ENCODE measurements around the gene SDK1. TPM values are rescaled to one million over a fixed set of nuclear protein-coding genes. Genes with fewer than 3 reads are reported as not detected.
A peak's percentile ranks its signal among the peaks of the same experiment; 100 is the strongest.

SDK1 gene
- total RNA-seq, 1 donor from 2014 or later = 0.26 TPM

DNA sequence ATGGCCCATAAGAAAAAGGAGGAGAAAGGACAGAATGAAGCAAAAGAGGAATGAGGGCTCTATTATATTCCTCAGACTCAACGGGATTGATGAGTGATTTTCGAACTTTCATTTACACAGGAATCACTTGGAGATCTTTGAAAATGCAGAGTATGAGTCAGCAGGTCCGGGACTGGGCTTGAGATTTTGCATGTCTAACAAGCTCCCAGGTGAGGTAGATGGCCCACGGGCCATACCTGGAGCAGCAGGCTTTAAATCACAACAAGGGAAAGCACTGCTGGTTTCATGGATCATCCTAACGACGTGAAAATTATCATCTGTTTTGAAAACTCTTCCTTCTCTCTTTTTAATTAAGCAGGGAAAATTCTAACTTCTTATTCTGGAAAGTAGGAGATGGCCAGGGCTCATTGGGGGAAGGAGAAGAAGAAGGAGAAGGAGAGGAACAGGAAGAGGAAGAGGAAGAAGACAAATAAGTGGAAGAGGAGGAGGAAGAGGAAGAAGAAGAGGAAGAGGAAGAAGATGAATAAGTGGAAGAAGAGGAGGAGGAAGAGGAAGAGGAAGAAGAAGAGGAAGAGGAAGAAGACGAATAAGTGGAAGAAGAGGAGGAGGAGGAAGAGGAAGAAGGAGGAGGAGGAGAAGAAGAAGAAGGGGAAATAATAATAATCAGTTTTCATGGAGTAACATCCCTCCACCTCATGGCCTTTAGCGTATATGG is 3.8 kb upstream of the SDK1 start:
- TF ChIP-seq, protein P1, sequence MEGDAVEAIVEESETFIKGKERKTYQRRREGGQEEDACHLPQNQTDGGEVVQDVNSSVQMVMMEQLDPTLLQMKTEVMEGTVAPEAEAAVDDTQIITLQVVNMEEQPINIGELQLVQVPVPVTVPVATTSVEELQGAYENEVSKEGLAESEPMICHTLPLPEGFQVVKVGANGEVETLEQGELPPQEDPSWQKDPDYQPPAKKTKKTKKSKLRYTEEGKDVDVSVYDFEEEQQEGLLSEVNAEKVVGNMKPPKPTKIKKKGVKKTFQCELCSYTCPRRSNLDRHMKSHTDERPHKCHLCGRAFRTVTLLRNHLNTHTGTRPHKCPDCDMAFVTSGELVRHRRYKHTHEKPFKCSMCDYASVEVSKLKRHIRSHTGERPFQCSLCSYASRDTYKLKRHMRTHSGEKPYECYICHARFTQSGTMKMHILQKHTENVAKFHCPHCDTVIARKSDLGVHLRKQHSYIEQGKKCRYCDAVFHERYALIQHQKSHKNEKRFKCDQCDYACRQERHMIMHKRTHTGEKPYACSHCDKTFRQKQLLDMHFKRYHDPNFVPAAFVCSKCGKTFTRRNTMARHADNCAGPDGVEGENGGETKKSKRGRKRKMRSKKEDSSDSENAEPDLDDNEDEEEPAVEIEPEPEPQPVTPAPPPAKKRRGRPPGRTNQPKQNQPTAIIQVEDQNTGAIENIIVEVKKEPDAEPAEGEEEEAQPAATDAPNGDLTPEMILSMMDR (IDR thresholded peaks at IDR 0.05; ENCODE audit: insufficient read depth, low read length, severe bottlenecking) = no peak
- peaks cover 8% of the 10 kb centered on the region for H3K27me3 ChIP-seq (ENCODE audit: control insufficient read depth, insufficient read depth, low read length)
- FAIRE-seq (no peak), DNase-seq (ENCODE audit: low read depth) (no peak)
- H3K4me3 ChIP-seq (ENCODE audit: low read depth, low read length) = no peak overlapping the region
- H3K36me3 ChIP-seq (ENCODE audit: control insufficient read depth, insufficient read depth, low read length) = no peaks in the 10 kb centered on the region

DNA sequence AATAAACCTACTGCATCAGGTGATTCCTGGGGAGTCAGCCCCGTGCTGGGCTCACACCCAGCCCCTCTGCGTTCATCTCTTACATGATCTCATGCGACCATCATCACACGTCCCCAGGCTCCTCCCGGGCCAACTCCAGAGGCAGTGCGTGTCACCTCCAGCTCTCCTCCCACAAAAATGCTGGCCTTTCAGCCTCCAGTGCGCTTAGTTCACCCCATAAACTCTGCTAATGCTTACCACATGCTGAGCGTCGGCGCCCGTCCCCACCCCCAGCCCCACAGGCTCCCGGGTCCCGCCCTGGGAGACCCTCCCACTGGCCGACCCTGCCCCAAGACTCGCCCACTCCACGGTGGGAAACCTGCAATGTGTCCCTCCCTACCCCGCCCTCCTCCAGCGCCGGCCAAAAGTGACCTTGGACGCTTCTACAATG is 816 bp upstream of the SDK1 start:
- TF ChIP-seq, protein P1 (IDR thresholded peaks at IDR 0.05; ENCODE audit: insufficient read depth, low read length, severe bottlenecking) = no peak
- peaks cover 10% of the 10 kb centered on the region for H3K27me3 ChIP-seq (ENCODE audit: control insufficient read depth, insufficient read depth, low read length)
- H3K4me3 ChIP-seq (ENCODE audit: low read depth, low read length) = no peak overlapping the region
- no peaks in the 10 kb centered on the region for H3K36me3 ChIP-seq (ENCODE audit: control insufficient read depth, insufficient read depth, low read length)
- DNase-seq (ENCODE audit: low read depth) (no peak), FAIRE-seq (no peak)

DNA sequence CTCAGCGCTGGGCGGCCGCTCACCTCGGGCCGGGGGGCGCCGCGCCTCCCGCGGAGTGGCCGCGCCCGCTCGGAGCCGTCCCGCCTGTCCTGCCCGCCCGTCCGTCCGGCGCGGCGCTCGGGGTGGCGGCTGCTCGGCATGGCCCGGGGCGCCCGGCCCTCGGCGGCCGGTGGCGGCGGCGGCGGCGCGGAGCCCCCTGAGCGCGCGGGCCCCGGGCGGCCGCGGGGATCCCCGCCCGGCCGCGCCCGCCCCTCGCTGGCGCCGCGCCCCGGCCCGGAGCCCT is 338 bp downstream of the SDK1 start:
- FAIRE-seq = no peak
- Histone ChIP-seq H3K27me3 (ENCODE audit: control insufficient read depth, insufficient read depth, low read length) (peaks cover 10% of the 10 kb centered on the region), H3K4me3 (ENCODE audit: low read depth, low read length) (peak overlapping the region; percentile 17), H3K36me3 (ENCODE audit: control insufficient read depth, insufficient read depth, low read length) (no peaks in the 10 kb centered on the region)
- no peak for DNase-seq (ENCODE audit: low read depth)
- TF ChIP-seq, protein P1 (IDR thresholded peaks at IDR 0.05; ENCODE audit: insufficient read depth, low read length, severe bottlenecking) = no peak

DNA sequence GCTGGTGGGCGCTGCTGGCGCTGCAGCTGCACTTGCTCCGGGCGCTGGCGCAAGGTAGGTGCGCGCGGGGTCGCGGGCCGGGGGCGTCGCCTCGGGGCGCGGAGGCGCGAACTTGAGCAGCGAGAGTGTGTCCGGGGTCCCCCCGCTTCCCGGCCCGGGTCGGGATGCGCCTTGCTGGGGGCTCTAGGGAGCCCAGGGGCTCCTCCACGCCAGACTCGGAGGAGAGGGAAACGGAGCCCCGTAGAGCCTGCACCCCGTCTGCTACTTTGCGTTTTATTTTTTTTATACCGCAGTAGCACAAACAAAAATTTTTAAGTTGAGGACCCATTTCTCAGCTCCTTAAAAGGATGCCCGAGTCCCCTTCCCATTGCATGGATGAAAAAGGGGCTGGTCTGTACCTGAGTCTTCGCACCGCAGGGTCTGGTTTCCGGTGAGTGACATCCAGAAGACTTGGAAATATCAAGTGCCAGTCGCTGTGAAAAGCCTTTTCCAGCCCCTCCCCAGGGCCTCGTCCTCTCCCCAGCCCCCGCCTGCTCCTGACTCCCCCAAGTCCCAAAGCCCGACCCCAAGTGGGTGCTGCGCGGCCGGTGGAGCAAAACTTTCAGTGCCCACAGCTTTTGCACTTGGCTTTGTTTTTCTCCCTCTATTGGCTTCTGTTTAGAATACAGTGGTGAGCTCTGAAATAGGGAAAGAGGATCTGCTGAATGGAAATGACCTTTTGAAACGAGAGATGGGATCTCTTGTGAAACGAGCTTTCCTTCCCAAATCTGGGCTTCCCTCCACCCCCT is 973 bp downstream of the SDK1 start:
- DNase-seq (ENCODE audit: low read depth) = no peak
- no peaks in the 10 kb centered on the region for H3K36me3 ChIP-seq (ENCODE audit: control insufficient read depth, insufficient read depth, low read length)
- no peak overlapping the region for H3K4me3 ChIP-seq (ENCODE audit: low read depth, low read length)
- FAIRE-seq = no peak
- peaks cover 10% of the 10 kb centered on the region for H3K27me3 ChIP-seq (ENCODE audit: control insufficient read depth, insufficient read depth, low read length)
- TF ChIP-seq, protein P1 (IDR thresholded peaks at IDR 0.05; ENCODE audit: insufficient read depth, low read length, severe bottlenecking) = peak; percentile 4

DNA sequence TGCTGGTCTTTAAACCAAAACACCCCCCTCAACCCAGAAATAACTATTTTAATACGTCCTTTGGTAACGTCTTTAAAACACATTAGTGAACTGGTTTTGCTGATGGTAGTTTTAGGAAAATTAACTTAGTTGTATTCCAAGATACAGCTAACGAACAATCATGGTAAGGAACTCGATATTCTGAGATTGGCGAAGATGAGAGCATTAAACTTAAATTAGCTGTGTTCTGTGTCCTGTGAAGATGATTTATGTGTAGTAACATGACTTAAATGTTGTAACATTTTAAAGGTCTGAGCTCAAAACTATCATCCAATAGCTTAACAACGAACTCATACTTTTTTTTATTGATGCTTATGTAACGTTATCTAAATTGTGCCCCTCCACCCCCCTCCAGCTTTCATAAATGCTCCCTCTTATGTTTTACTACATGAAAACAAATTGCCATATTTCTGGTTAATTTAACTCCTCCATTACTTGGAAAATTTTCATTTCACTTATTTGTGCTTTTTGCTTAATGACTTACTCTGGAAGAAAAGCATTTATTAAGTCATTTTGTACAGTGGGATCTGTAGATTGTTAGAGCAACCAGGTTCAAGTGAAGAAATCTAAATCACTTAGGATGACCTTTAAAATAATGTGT is 1.7 kb downstream of the SDK1 start:
- FAIRE-seq (no peak), DNase-seq (ENCODE audit: low read depth) (no peak)
- H3K36me3 ChIP-seq (ENCODE audit: control insufficient read depth, insufficient read depth, low read length) = no peaks in the 10 kb centered on the region
- H3K27me3 ChIP-seq (ENCODE audit: control insufficient read depth, insufficient read depth, low read length) = peaks cover 10% of the 10 kb centered on the region
- no peak overlapping the region for H3K4me3 ChIP-seq (ENCODE audit: low read depth, low read length)
- TF ChIP-seq, protein P1 (IDR thresholded peaks at IDR 0.05; ENCODE audit: insufficient read depth, low read length, severe bottlenecking) = no peak
